HEK293T (cell line): Measurements from ENCODE around the gene ARHGAP42.

Experiments
- BHLHE40 ChIP-seq: fragments of 450-650 bp; IDR thresholded peaks from 2 replicates; pipeline ENCODE4 v1.6.1; 2016; ENCODE audit warnings: mild to moderate bottlenecking, moderate library complexity, borderline replicate concordance
- ELF4 ChIP-seq: fragments of 450-650 bp; IDR thresholded peaks from 2 replicates; pipeline ENCODE4 v1.6.1; 2017; ENCODE audit warnings: antibody characterized with exemption
- FOXM1 ChIP-seq: fragments of 450-650 bp; IDR thresholded peaks from 2 replicates; pipeline ENCODE4 v1.6.1; 2017; ENCODE audit warnings: mild to moderate bottlenecking, borderline replicate concordance
- NFRKB ChIP-seq: fragments of 450-650 bp; IDR thresholded peaks from 2 replicates; pipeline ENCODE4 v1.6.1; 2016; ENCODE audit warnings: mild to moderate bottlenecking, moderate library complexity
- SP1 ChIP-seq: fragments of 450-650 bp; IDR thresholded peaks from 2 replicates; pipeline ENCODE4 v1.6.1; 2017

DNA sequence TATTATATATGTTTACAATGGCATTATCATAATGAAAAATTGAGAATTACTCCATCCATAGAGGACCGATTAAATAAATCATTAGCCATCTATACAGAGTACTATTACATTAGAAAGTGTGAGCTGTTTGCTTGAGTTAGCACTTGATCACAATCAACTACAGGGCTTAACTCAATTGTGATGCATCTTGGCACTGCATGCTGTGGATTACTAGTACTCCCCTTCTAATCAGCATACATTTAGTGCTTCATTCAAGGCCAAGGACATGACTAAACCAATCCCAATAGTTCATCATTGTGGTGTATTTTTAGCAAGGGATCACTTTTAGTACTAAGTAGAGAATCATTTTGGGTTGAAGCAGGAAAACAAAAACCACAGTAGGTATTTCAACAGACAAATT lies 23.5 kb upstream of the ARHGAP42 start:
- TF ChIP-seq SP1 (no peak), BHLHE40 (no peak), NFRKB (no peak), FOXM1 (no peak), ELF4 (no peak)
